HG02852 (cell line): ENCODE data around the gene ARMC9.
"Not testable (repeated sequence)": the region's sequence is repeated elsewhere in the genome, so short reads cannot be mapped to it uniquely, and the experiment has no call there.

Experiments
- ATAC-seq: cut with Tn5 transposase; IDR thresholded peaks from one replicate; pipeline ENCODE4 v1.9.1; 2021; ENCODE audit warnings: mild to moderate bottlenecking, moderate library complexity; ENCODE audit not compliant: unreplicated experiment

ARMC9 gene

DNA sequence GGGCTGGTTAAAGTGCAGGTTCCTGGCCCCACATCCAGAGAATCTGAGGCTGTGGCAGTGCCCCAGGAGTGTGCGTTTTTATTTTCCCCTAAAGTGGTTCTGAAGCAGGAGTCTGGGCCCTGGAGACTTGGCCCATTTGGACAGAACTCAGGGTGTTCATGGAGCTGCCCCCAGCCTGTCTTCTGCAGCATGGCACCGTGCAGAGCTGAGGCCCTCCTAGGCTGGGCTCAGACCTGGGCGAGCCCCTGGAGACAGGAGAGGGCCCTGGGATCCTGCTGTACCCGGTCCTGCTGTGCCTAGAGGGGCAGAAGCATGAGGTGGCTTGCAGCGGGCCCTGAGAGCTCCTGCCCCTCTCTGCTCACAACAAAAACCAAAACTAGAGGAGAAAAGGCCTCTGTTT is 138.3 kb downstream of the ARMC9 start:
- ATAC-seq: no peak

DNA sequence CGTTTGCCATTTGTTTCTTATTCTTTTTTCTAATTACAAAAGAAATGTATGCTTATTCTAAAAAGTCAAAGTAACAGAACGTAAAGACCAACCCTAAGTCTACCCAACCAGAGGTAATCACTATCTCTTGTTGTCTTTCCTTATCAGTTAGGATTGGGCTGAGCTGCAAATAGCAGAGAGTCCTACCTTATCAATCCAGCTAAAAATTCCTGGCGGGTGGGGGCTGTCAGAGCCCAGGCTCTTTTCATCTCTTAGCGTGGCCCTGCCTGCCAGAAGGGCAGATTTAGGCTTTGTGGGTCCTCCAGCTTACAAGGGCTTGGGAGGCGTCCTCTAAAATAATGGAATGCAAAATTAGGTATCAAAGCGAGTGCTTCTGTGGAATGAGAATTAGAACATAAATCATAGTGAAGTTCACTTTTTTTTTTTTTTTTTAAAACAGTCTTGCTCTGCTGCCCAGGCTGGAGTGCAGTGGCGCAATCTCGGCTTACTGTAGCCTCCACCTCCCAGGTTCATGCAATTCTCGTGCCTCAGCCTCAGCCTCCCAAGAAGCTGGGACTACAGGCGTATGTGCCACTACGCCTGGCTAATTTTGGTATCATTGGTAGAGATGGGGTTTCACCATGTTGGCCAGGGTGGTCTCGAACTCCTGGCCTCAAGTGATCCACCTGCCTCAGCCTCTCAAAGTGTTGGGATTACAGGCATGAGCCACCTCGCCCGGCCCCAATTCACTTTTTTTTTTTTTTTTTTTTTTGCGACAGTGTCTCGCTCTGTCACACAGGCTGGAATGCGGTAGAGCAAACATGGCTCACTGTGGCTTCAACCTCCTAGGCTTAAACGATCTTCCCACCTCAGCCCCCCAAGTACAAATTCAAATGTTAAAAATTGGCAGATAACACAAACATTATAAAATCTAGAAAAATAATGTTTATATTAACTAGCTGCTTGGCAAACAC is 139.7 kb downstream of the ARMC9 start:
- ATAC-seq: no peak

DNA sequence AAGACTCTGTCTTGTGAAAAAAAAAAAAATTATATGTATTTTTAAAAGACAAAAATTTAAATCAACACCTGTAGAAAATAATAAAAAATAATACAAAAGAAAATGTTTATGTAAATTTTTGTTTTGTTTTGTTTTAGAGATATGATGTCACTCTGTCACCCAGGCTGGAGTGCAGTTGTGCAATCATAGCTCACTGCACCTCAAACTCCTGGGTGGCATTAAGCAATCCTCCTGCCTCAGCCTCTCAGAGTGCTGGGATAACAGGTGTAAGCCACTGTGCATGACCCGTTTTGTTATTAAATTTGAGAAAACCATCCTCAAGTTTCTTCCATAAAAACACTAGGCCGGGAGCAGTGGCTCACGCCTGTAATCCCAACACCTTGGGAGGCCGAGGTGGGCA is 140.9 kb downstream of the ARMC9 start:
- ATAC-seq: no peak

DNA sequence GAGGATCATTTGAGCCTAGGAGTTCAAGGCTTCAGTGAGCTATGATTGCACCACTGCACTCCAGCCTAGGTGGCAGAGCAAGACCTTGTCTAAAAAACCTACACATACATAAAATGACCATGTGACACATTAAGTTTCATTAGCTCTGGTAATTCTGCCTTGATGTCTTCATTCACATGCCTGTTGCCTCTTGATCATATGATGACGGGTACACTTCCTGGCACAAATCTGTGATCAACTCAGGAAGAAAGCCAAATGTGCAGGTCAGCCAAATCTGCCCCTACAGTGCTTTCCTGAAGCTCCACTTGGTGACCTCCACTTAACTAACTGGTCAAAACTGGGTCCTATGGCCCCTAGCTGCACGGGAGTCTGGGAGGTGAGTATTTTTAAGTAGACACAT is 142.7 kb downstream of the ARMC9 start:
- no peak for ATAC-seq

DNA sequence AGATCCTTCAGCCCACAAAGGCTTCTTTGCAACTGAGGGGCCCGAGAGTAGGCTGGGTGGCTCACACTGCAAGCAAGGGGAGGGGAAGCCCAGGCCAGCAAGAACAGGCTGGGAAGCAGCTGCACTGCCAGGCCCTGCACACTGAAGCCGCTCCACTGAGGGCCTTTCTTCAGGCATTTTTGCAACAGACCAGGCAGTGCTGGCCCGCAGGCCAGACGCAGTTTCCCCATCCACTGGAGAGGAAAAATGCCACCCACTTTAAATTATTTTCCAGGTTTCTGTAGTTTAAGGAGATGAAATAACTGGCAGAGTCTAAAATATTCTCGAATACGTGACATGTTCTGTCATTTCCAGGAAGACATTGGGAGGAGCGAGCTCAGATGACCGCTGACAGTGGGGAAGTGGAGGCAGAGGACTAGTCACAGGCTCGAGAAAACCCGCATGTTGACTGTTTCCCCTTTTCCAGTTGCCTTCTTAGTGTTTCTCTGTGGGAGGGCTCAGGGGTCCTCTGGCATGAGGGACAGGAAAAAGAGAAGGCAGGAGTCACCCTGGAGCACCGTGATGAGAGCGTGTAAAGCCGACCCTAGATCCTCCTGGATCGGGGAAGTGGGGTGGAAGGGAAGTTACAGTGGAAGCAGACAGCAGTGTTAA is 143.8 kb downstream of the ARMC9 start:
- ATAC-seq: no peak

DNA sequence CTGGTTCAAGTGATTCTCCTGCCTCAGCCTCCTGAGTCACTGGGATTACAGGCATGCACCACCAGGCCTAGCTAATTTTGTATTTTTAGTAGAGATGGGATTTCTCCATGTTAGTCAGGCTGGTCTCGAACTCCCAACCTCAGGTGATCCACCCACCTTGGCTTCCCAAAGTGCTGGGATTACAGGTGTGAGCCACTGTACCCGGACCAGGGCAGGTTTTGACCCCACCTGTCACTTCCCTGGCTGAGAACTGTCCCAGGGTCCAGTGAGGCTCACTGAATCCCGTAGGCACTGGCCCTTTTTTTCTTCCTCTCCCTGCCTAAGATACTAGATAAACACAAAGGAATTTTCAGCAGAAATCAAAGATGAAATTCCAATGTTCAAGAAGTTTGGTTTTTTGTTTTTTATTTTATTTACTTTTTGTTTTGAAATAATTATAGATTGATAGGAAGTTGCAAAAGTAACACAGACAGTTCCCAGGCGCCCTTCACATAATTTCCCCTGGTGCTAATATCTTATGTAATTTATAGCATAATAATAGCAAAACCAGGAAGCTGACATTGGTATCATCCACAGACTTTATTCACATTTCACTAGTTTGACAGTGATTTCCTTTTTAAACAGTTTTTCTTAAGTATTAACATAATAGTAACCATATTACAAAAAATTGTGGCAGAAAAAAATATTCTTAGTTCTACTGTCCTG is 144.7 kb downstream of the ARMC9 start:
- no peak for ATAC-seq

DNA sequence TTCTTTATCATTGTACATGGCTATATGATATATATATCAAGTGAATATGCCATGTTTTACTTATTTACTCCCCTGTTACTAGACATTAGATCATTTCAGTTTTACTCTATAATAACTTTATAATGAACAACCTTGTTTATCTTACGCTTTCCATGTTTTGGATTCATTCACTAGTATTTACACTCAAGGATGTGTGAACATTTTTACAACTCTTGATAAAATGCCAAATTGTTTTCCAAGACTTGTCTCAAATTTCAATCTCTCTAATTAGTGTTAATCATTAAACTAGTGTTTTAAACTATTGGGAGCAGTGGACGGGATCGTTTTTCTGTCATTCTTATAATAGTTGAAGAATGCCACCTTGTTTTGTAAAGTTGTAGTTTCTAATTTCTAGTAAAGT is 145.6 kb downstream of the ARMC9 start:
- no peak for ATAC-seq

DNA sequence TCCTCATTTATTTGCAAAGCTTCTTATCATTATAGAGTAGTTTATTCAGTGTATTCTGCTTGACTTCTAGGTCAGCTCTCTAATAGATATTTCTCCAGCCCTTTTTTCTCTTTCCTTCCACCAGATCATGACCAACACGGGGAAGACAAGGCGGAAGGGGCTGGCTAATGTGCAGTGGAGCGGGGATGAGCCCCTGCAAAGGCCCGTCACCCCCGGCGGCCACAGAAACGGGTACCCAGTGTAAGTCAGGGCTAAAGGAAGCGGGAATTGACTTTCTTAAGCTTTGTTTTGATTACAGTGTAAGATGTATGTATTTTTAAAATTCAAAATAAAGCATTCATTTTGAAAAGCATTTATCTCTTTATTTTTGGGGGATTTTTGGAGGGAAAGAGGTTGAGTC is 146.4 kb downstream of the ARMC9 start:
- ATAC-seq: no peak

DNA sequence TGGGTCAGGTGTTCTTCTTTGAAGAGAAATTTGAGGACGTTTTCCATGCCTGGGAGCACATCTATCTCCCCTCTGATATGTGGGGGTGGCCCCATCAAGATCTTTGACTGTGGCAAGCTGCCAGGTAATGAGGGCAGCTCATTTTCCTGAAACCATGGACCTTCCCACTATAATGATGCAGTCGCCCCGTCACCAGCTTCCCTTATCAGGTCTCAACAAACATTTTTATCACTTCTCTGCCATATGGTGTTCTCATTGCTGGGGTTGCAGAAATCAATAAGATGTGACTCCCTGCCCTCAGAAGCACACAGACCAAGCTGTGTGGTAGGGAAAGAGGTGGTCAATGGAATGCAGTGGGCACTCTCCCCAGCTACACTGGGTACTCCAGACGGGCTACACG is 148.7 kb downstream of the ARMC9 start:
- no peak for ATAC-seq

DNA sequence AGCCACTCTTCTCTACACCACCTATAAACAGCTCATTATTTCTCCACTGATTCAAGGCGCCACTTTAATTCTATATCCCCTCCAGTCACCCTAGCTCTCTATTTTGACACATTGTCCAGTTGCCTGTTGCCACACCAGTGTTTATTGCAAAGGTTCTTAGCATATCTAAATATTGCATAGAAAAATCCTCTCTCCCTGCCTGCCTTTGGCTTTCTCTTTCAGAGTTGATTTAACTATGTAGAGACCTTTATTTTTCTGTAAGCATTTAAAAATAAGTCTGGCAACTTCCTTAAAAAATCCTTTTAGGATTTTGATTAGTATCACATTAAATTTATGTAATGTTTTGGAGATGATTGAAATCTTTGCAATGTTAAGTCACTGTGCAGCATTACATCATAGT is 149.2 kb downstream of the ARMC9 start:
- ATAC-seq: no peak

DNA sequence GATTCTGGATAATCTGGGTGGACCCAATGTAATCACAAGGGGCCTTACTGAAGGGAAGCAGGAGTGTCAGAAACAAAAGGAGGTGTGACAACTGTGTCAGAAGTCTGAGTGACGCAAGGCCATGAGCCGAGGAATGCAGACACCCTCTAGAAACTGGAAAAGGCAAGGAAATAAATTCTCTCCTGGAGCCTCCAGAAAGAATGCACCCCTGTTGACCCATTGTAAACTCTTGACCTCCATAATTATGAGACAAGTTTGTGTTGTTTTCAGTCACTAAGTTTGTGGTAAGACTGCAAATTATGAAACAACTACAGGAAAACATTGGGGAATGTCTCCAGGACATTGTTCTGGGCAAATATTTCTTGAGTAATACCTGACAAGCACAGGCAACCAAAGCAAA is 149.7 kb downstream of the ARMC9 start:
- ATAC-seq: no peak

DNA sequence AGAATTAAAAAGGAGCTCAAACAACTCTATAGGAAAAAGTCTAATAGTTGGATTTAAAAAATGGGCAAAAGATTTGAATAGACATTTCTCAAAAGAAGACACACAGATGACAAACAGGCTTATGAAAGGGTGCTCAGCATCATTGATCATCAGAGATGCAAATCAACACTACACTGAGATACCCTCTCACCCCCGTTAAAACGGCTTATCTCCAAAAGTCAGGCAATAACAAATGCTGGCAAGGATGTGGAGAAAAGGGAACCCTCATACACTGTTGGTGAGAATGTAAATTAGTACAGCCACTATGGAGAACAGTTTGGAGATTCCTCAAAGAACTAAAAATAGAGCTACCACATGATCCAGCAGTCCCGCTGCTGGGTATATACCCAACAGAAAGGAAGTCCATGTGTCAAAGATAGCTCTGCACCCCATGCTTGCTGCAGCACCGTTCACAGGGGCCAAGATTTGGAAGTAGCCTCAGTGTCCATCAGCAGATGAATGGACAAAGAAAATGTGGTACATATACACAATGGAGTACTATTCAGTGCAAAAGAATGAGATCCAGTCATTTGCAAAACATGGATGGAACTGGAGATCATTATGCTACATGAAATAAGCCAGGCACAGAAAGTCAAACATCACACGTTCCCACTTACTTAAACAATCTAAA is 150.4 kb downstream of the ARMC9 start:
- ATAC-seq: no peak

DNA sequence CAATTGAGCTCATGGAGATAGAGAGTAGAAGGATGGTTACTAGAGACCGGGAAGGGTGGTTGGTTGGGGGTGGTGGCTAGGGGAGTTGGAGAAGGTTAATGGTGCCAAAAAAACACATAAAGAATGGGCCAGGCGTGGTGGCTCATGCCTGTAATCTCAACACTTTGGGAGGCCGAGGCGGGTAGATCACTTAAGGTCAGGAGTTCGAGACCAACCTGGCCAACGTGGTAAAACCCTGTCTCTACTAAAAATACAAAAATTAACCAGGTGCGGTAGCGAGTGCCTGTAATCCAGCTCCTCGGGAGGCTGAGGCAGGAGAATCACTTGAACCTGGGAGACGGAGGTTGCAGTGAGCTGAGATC is 150.9 kb downstream of the ARMC9 start:
- not testable (repeated sequence) for ATAC-seq

DNA sequence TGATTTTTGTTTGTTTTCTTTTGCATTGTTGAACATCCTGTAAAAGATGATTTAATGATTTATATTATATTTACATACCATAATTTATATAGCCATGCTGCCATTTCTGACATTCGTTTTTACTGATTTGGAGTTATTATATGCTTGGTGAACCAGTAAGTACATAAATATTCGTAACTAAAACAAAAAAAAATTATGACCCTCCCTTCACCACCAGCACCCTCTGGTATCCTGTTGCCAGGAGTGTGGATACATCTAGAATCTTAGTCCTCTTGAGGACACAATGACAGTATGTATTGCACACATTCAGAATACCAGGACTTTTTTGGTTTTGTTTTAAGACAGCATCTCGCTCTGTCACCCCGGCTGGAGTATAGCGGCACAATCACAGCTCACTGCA is 153.2 kb downstream of the ARMC9 start:
- no peak for ATAC-seq

DNA sequence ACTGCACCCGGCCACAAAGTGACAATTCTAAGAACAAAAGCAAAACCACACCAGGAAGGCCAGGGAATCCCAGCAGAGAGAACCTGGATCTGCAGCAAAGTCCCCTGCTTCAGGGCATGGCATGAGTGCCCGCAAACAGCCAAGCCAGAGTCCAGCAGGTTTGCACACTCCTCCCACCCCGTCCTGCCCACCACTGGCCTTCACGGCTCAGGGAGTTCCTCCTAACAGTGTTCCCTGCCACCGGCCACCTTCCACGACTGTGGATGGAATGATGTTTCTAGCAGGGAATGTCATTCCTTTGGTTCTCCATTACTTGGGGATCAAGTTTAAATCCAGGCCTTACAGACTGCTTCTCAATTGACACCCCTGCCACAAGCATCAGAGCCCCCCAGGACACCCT is 155.0 kb downstream of the ARMC9 start:
- no peak for ATAC-seq

DNA sequence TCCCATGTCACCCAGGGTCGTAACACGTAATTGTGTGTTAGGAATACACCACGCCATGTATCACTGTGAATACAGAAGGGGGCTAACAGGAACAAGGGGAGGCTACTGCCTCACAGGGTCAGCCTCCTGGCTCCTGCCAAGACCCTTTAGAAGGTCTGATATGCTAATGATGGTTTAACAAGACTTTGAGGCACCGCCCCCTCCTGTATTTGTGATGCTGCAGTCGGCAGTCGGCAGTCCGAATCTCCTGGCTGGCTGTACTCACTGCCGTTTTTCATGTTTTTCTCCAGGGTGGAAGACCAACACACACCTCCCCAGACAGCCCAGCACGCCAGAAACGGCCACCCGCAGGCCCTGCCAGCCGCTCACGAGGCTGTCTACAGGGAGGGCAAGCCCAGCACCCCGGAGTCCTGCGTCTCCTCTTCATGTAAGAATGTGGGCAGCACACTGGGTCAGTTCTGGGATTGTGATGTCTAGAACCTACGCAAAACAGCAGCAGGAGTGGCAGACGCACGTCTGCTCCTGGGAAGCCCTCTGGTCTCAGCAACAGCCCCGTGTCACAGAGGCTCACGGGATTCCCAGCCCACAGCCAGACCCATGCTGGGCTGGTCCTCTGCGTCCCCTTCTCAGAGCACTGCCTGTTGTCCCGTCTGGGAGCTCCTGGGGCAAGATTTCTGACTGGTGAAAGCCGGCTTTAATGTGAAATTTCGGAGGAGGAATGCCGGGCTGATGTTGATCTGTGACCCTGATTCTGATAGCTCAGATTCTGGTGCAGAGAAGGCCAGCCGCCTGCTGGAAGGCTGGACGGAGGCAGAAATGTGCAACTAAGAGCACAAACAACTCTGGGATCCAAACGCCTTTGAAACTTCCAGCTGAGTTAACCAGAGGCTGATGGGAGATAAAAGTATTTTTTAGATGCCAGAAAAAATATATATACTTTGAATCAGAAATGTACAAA is 157.4 kb downstream of the ARMC9 start:
- no peak for ATAC-seq

DNA sequence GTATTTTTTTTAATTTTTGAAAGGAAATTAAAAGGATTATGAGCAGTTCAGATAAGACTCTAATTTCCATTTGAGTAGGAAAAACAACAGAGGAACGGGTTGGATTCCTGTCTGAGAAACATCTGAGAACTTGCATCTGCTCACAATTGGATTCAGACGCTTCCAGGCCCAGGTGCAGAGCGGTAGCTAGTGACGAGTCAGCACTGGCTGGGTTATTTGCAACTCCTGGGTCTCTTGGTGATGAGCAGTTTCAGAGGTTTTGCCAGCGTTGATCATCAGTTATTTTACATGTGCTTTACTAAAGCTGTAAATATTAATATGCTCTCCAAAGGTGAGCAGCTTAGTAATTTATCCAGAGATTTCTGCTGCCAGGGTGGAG is 158.0 kb downstream of the ARMC9 start:
- no peak for ATAC-seq

DNA sequence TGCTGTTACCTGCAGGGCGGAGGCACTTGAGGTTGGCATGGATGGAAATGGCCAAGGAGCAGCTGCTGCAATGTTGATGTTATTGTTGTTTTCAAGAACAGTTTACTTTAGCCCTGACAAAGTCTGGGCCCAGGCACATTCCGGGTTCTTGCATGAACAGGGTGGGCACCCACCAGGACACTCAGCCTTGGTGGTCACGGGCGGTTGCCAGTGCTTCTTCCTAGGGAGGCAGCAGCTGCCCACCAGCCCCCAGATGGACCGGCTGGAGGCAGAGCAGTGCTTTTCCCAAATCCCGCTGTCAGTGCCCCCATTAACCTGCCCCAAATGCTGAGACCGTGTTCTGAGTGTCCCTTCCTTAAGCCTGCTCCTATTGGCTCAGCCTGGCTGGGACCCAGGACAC is 158.6 kb downstream of the ARMC9 start:
- ATAC-seq: no peak

DNA sequence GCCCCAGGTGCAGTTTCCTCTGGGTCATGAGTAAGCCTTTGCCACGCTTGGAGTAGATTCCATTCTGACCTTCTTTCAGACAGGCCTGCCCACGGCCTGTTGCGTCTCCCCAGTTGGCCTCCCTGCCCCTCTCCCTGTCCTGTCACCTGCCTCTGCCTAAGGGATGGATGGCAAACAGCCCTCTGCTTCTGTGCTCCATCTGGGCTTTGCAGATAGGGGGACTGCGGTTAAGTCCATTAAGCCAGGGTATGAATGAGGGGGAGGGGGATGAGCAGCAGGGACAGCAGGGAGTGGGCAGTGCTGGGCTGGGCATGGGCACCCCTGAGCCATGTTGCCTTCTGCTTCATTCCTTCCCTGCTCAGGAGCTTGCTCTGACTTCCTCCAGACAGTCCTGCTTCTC is 159.5 kb downstream of the ARMC9 start:
- no peak for ATAC-seq

DNA sequence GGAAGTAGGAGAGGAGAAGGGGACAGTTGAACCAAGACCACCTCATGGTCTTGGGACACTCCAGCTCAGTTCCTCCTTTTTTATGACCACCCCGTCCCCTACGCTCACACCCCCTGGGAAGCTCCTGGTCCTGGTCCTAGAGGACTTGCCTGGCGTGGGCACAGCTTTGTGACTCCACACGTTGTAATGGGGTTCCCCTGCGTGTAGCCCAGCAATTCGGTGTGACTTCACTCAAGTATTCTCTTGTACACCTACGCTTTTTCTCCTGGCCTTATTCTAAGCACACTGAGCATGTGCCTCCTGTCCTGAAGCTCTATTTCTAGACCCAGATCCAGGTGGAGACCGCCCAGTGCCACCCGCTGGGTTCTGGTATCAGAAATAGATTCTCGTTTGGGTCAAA is 161.0 kb downstream of the ARMC9 start:
- no peak for ATAC-seq
